ENCODE results near the gene KCTD11.
"Not testable (repeated sequence)": the region's sequence is repeated elsewhere in the genome, so short reads cannot be mapped to it uniquely, and the experiment has no call there.

The KCTD11 gene

DNA sequence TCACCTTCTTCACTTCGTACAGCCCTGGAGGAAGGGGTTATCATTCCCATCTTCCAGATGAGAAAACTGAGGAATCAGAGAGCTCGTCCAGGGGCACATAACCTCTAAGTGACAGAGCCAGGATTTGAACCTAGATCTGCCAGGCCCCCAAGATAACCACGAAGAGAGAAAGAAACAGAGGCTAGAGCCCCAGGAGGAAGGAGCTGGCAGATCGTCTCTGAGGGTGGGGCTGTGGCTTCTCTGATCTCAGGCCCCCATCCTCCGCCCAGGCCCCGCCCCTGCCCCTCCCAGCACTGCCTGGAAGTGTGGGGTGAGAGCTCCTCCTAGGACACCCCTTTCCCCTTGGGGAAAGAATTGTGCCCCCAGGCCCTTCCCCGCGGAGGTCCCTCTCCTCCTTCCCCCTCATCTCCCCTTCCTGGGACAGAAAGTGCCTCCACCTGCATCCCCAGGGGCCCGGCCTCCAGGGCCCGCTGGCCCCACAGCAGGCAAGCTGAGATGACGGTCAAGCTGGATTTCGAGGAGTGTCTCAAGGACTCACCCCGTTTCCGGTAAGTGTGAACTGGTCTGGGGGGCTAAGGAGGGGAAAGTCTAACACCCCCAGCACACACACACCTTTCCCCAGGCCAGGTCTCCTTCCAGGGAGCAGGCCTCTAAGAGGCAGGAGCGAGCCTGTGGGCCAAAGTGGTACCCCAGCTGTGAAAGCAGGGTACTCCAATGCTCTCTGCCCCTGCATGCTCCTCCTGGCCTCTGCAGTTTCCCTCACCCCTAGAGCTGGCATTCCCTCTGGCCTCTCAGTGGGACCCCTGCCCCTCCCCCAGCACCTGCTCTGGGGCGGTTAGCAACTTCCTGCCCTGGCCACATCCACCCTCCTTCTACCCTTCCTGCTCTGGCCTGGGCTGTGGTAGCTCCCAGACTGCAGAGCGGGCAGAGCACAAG is 15.5 kb upstream of the KCTD11 start, which contains the start of gene ACAP1:
TSS of gene ACAP1 (plus strand) at position 290 of the 936 bp plus-strand sequence. CDS start at position 496, 206 bp downstream.
- Histone ChIP-seq H3K4me3 (ENCODE audit: low read depth, low read length) (no peak within 1 kb of the TSS), H3K36me3 (no peaks in the 10 kb centered on the region), H3K9me3 (ENCODE audit: severe bottlenecking) (no peaks in the 10 kb centered on the region), H3K27me3 (ENCODE audit: insufficient read depth, low read depth, severe bottlenecking) (no peaks in the 10 kb centered on the region), H3K27ac (no peak within 1 kb of the TSS)
- TF ChIP-seq, protein P1, sequence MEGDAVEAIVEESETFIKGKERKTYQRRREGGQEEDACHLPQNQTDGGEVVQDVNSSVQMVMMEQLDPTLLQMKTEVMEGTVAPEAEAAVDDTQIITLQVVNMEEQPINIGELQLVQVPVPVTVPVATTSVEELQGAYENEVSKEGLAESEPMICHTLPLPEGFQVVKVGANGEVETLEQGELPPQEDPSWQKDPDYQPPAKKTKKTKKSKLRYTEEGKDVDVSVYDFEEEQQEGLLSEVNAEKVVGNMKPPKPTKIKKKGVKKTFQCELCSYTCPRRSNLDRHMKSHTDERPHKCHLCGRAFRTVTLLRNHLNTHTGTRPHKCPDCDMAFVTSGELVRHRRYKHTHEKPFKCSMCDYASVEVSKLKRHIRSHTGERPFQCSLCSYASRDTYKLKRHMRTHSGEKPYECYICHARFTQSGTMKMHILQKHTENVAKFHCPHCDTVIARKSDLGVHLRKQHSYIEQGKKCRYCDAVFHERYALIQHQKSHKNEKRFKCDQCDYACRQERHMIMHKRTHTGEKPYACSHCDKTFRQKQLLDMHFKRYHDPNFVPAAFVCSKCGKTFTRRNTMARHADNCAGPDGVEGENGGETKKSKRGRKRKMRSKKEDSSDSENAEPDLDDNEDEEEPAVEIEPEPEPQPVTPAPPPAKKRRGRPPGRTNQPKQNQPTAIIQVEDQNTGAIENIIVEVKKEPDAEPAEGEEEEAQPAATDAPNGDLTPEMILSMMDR (IDR thresholded peaks at IDR 0.05; ENCODE audit: low read depth, low read length) = no peak
- DNase-seq = no peak

DNA sequence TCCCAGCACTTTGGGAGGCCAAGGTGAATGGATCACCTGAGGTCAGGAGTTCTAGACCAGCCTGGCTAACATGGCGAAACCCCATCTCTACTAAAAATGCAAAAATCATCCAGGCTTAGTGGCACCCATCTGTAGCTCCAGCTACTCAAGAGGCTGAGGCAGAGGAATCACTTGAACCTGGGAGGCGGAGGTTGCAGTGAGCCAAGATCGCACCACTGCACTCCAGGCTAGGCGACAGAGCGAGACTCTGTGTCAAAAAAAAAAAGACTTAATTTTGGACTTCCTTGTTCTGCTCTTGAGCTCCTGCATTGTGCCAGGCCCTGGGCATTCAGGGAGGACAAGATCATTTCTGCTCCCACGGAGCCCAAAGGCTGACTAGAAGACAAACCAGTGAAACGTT is 14.4 kb upstream of the KCTD11 start:
- H3K27me3 ChIP-seq (ENCODE audit: insufficient read depth, low read depth, severe bottlenecking); H3K27ac ChIP-seq; DNase-seq; H3K4me3 ChIP-seq (ENCODE audit: low read depth, low read length); H3K9me3 ChIP-seq (ENCODE audit: severe bottlenecking); H3K36me3 ChIP-seq: not testable (repeated sequence)

GRCh38 chr17:7340179-7340578 is 11.8 kb upstream of the KCTD11 start:
- H3K9me3 ChIP-seq (ENCODE audit: severe bottlenecking) = no peaks in the 10 kb centered on the region
- no peaks in the 10 kb centered on the region for H3K27me3 ChIP-seq (ENCODE audit: insufficient read depth, low read depth, severe bottlenecking)
- no peak overlapping the region for H3K27ac ChIP-seq
- no peak overlapping the region for H3K4me3 ChIP-seq (ENCODE audit: low read depth, low read length)
- TF ChIP-seq, protein P1 (IDR thresholded peaks at IDR 0.05; ENCODE audit: low read depth, low read length) = no peak
- no peak for DNase-seq
- H3K36me3 ChIP-seq = no peaks in the 10 kb centered on the region

DNA sequence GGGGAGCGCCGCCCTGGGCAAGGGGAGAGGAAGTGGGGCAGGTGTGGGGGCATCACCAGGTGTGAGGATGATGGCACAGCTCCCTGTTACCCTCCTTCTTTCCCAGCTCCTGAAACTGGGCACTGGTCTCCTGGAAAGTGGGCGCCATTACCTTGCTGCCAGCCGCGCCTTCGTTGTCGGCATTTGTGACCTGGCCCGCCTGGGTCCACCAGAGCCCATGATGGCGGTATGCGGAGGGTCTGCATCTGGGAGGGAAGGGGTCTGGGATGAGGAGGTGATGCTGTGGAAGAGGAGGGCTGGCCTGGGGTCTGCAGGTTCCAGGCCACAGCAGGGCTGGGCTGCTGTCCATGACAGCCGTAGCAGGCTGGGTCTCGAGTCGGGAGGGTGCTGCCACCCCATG is 10.1 kb upstream of the KCTD11 start:
- no peak for DNase-seq
- Histone ChIP-seq H3K9me3 (ENCODE audit: severe bottlenecking) (no peaks in the 10 kb centered on the region), H3K36me3 (no peaks in the 10 kb centered on the region), H3K4me3 (ENCODE audit: low read depth, low read length) (no peak overlapping the region), H3K27me3 (ENCODE audit: insufficient read depth, low read depth, severe bottlenecking) (no peaks in the 10 kb centered on the region), H3K27ac (no peak overlapping the region)
- TF ChIP-seq, protein P1 (IDR thresholded peaks at IDR 0.05; ENCODE audit: low read depth, low read length) = no peak

DNA sequence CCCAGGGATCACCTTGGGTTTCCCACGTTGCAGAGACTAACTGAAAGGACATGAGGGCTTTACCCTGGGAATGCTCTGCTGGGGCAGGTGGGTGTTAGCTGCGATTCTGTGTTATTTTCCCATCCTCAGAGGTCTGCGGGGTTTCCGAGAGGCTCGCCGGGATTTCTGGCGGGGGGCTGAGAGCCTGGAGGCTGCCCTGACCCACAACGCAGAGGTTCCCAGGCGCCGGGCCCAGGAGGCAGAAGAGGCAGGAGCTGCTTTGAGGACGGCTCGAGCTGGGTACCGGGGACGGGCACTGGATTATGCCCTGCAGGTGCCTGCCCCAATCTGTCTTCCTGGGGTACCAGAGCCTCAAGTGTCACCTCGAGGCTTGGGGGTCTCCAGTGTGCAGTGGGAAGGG is 8.7 kb upstream of the KCTD11 start:
- no peak for DNase-seq
- TF ChIP-seq, protein P1 (IDR thresholded peaks at IDR 0.05; ENCODE audit: low read depth, low read length) = no peak
- H3K27ac ChIP-seq = no peak overlapping the region
- no peaks in the 10 kb centered on the region for H3K9me3 ChIP-seq (ENCODE audit: severe bottlenecking)
- no peaks in the 10 kb centered on the region for H3K27me3 ChIP-seq (ENCODE audit: insufficient read depth, low read depth, severe bottlenecking)
- H3K4me3 ChIP-seq (ENCODE audit: low read depth, low read length) = no peak overlapping the region
- H3K36me3 ChIP-seq = no peaks in the 10 kb centered on the region

DNA sequence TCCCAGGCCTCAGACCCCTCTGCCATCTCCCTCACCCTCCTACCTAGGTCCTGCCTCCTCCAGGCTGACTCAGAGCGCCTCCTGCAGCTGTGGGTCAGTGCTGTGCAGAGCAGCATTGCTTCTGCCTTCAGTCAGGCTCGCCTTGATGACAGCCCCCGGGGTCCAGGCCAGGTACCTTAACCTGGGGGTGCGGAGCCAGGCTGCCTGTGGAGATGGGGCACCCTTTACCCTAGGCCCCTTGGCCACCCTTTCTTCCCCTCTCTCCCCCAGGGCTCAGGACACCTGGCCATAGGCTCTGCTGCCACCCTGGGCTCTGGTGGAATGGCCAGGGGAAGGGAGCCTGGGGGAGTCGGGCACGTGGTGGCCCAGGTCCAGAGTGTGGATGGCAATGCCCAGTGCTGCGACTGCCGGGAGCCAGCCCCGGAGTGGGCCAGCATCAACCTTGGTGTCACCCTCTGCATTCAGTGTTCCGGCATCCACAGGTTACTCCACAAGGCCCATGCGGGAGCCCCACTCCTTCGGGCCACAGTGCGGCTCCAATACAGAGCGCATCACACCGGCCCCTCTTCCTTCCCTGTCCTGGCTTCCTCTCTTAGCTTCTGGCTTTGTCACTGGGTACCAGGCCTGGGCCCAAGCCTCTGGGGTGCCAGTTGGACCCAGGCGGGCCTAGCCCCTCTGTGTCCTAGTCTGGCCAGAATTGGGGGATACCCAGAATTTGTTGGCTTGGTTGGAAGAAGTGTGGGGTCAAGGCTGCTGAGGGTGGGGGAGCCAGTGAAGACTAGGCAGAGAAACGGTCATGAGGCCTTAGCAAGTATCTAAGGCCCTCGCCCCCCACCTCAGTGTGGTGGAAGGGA is 5.0 kb upstream of the KCTD11 start:
- no peaks in the 10 kb centered on the region for H3K9me3 ChIP-seq (ENCODE audit: severe bottlenecking)
- H3K36me3 ChIP-seq = no peaks in the 10 kb centered on the region
- no peaks in the 10 kb centered on the region for H3K27me3 ChIP-seq (ENCODE audit: insufficient read depth, low read depth, severe bottlenecking)
- no peak for DNase-seq
- no peak overlapping the region for H3K27ac ChIP-seq
- TF ChIP-seq, protein P1 (IDR thresholded peaks at IDR 0.05; ENCODE audit: low read depth, low read length) = peak; percentile 27; the same call in 1 of the 2 replicates
- no peak overlapping the region for H3K4me3 ChIP-seq (ENCODE audit: low read depth, low read length)

Data from WERI-Rb-1 (cell line).